Eye (tissue), 1 donor: ENCODE data around the gene EHMT2.

Experiments
- DNase-seq: peaks from one replicate; pipeline ENCODE4 v3.0.0-alpha.2; 2015

The EHMT2 gene

GRCh38 chr6:31888276-31889258 is 8.9 kb downstream of the EHMT2 start:
- DNase-seq, result peak; percentile 50

- DNase-seq, result no peak
Measured at GRCh38 chr6:31887173-31888007, 10.1 kb downstream of the EHMT2 start.

- DNase-seq, result no peak
Measured at GRCh38 chr6:31886541-31886991, 10.9 kb downstream of the EHMT2 start.

GRCh38 chr6:31884528-31885035 is 12.9 kb downstream of the EHMT2 start:
- DNase-seq, result no peak

GRCh38 chr6:31883676-31884075 is 13.8 kb downstream of the EHMT2 start:
- DNase-seq, result no peak

DNA sequence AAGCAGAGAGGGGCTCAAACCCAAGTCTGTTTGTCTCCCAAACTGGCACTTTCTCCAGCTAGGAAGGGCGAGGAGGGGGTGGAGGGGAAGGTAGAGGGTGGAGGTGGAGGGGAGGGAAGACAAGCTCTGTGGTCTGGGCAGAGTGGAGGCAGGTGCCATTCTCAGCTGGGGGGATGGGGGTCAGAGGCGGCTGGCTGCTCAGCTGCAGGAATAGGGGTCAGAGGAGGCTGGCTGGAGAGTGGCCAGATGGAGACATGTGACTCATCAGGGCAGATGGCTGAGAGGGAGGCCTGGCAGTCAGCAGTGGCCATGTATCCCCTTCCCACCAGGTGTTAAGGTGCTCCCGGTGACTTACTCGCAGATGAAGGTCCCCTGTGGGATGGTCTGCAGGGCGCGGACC is 15.2 kb downstream of the EHMT2 start:
- DNase-seq, result no peak

DNA sequence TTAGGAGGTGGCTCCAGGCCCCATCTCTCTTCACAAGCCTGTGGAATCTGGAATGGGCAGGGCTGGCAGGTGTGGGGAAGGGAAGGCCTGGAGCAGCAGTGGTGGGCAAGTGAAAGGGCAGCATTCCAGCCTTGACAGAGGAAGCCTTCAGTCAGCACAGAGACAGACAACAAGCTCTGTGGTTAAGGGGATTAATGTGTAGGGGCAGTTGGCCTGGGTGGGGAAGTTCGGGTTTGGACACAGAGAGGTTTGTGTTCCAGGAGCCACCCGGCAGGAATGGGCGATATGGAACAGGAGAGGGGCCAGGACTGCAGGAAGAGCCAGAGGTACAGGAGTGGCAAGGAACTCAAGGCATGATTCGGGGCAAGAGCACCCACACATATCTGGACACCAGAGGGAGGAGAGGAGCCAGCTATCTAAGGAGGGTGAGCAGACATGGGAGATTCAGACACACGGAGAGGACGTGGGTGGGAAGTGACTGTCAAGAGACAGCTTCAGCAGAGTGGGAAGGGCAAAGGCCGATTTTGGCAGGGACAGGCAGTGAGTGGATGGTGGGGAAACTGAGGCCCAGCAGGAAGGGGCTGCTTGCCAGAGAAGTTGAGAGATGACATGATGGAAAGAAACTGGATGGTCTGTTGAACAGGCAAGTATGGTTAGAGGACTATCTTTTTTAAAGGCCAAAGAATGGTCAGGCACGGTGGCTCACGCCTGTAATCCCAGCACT is 16.2 kb downstream of the EHMT2 start:
- DNase-seq, result no peak

GRCh38 chr6:31880616-31881015 is 16.9 kb downstream of the EHMT2 start:
- no peak for DNase-seq

- DNase-seq, result no peak
Measured at GRCh38 chr6:31879901-31880300, 17.6 kb downstream of the EHMT2 start.

- no peak for DNase-seq
Measured at GRCh38 chr6:31879143-31879542, 18.4 kb downstream of the EHMT2 start.

GRCh38 chr6:31878726-31879125 is 18.8 kb downstream of the EHMT2 start, which contains the start of gene SLC44A4:
SLC44A4 (minus strand) TSS chr6:31878997; CDS start chr6:31878980, 17 bp downstream.
- no peak for DNase-seq

GRCh38 chr6:31878222-31878621 is 19.3 kb downstream of the EHMT2 start:
- no peak for DNase-seq

DNA sequence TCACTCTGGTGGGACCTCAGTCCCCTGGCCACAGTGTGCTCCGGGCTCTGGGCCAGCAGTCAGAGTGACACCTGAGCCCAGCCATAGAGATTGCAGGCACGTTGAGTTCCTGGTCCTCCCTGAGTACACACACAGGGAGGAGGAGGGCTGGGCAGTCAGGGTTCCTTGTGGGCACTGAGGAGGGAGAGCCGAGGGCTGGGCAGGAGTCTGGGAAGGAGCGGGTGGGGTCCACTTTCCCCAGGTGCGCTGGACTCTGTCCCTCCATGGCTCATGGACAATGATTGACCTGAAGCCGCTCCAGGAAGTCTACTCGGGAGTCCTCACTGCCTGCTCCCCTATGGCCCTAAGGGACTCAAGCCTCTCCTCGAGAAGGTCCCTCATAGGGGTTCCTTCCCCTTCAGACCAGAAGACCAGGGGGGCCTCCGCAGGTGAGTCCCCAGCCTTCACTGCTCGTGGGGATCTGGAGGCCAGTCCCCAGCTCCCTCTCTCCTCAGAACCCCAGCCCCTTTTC is 19.8 kb downstream of the EHMT2 start:
- DNase-seq, result no peak

DNA sequence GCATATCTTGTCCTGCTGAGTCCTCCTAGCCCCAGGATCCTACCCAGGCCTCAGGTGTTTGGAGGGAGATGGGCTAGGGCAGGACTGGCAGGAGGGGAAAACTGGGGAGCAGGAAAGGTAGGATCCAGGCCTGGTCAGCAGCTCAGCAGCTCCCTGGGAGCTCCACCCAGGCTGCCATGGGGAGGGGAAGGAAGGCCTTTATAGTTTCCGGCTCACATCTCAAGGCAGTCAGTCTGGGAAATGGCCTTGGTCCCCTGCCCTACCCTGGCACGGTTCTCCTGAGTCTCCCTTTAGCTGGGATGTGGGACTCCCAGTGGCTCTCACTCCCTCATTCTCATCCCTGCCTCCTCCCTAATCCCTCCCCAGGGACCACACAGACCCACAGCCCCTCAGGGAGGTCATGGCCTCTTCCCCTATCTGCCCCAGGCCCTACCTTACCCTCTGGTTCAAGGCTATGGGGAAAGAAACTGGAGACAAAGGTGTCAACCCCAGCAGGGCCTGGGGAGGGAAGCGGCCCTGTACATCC is 20.3 kb downstream of the EHMT2 start:
- DNase-seq, result no peak

DNA sequence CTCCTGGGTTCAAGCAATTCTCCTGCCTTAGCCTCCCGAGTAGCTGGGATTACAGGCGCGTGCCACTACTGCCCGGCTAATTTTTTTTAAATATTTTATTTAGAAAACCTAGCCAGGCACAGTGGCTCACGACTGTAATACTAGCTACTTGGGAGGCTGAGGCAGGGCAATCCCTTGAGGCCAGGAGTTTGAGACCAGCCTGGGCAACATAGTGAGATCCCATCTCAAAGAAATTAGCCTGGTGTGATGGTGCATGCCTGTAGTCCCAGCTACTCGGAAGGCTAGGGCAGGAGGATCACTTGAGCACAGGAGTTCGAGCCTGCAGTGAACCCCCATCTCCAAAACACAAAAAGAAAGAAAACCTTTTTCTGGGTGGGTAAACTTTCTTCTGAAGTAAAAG is 21.1 kb downstream of the EHMT2 start:
- no peak for DNase-seq

GRCh38 chr6:31875877-31876276 is 21.6 kb downstream of the EHMT2 start:
- DNase-seq, result no peak

DNA sequence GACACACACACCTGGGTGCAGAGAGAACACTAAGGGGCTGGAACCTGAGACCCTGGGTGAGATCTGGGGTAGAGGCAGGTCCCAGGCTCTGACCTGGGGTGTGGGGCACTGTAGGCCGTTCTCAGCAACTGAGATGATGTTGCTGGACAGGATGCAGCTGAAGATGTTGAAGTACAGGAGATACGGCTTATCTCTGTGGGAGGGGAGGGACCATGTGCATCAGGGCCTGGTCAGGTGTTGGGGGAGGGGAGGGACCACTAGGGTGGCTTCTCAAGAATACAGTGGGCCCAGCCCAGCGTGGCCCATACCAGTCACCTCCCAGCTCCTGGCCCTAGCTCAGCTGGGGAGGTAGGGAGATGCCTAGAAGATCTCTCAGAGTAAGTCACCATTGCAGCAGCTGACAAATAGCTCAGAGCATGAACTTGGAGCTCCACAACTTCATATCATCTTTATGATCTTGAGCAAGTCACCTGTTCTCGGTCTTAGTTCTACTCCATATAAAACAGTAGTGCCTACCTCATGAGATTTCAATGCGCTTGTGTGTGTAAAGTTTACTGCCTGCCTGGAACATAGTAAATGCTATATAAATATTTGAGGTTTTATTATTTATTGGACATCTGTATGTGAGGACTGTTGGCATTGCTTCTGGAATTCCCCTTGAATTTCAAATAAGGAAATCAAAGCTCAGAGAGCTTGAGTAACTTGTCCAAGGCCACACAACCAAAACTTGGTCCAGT is 22.5 kb downstream of the EHMT2 start:
- DNase-seq, result no peak

GRCh38 chr6:31874084-31874670 is 23.3 kb downstream of the EHMT2 start:
- no peak for DNase-seq

DNA sequence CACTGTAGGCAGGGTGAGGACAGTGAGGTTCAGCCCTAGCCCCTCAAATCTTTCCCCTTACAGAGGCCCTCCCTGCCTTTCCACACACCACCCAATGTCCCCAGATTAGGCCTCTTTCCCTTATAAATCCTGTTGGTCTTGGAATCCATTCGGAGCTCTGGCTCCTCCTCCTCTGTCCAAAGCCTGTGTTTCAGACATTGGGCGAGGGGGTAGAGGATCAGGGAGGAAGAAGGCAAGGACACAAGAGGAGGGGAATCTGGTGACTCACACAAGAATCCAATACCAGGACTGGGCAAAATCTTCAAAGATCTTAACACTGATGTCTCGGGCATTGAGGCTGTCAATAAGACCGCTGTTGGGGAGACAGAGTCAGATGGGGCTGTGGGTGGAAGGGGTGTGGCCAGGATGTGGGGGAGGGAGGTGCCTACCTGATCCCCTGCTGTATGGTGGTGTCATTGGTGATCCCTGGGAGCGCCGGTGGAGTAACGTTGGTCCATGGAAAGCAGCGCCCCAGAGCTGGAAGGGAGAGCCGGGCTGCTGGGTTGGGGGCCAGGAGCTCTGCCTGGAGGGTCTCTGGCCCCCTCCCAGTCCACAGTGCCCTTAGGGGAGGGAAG is 26.3 kb downstream of the EHMT2 start:
- peak; percentile 39 for DNase-seq

GRCh38 chr6:31870385-31870921 is 27.0 kb downstream of the EHMT2 start:
- no peak for DNase-seq
